ENCODE results near the gene GSE1.
A peak's percentile ranks its signal among the peaks of the same experiment; 100 is the strongest.

Gene GSE1

GRCh38 chr16:85594978-85595661 is 18.0 kb upstream of the GSE1 start:
- FAIRE-seq: no peak
- TF ChIP-seq POLR2AphosphoS5 (IDR thresholded peaks at IDR 0.05; ENCODE audit: low read depth, low read length): no peak
- TF ChIP-seq TAF1 (IDR thresholded peaks at IDR 0.05; ENCODE audit: low read depth, low read length): no peak
- no peak for TF ChIP-seq POU2F2 (IDR thresholded peaks at IDR 0.05; ENCODE audit: low read depth, low read length)
- no peak for TF ChIP-seq PAX5 (IDR thresholded peaks at IDR 0.05; ENCODE audit: insufficient read depth, low read length, severe bottlenecking)
- no peak for TF ChIP-seq POLR2A (IDR thresholded peaks at IDR 0.05; ENCODE audit: low read depth, low read length)
- TF ChIP-seq SPI1 (IDR thresholded peaks at IDR 0.05; ENCODE audit: low read depth, low read length): no peak
- DNase-seq (ENCODE audit: insufficient read length, low spot score): no peak

GRCh38 chr16:85595812-85596502 is 17.2 kb upstream of the GSE1 start:
- DNase-seq (ENCODE audit: insufficient read length, low spot score) (no peak), FAIRE-seq (no peak)
- no peak for TF ChIP-seq SPI1 (IDR thresholded peaks at IDR 0.05; ENCODE audit: low read depth, low read length)
- TF ChIP-seq POLR2A (IDR thresholded peaks at IDR 0.05; ENCODE audit: low read depth, low read length): no peak
- TF ChIP-seq POU2F2 (IDR thresholded peaks at IDR 0.05; ENCODE audit: low read depth, low read length): no peak
- no peak for TF ChIP-seq PAX5 (IDR thresholded peaks at IDR 0.05; ENCODE audit: insufficient read depth, low read length, severe bottlenecking)
- TF ChIP-seq POLR2AphosphoS5 (IDR thresholded peaks at IDR 0.05; ENCODE audit: low read depth, low read length): no peak
- TF ChIP-seq TAF1 (IDR thresholded peaks at IDR 0.05; ENCODE audit: low read depth, low read length): no peak

- DNase-seq (ENCODE audit: insufficient read length, low spot score) (no peak), FAIRE-seq (no peak)
- TF ChIP-seq POLR2AphosphoS5 (IDR thresholded peaks at IDR 0.05; ENCODE audit: low read depth, low read length): no peak
- TF ChIP-seq SPI1 (IDR thresholded peaks at IDR 0.05; ENCODE audit: low read depth, low read length): no peak
- no peak for TF ChIP-seq PAX5 (IDR thresholded peaks at IDR 0.05; ENCODE audit: insufficient read depth, low read length, severe bottlenecking)
- no peak for TF ChIP-seq POU2F2 (IDR thresholded peaks at IDR 0.05; ENCODE audit: low read depth, low read length)
- no peak for TF ChIP-seq POLR2A (IDR thresholded peaks at IDR 0.05; ENCODE audit: low read depth, low read length)
- TF ChIP-seq TAF1 (IDR thresholded peaks at IDR 0.05; ENCODE audit: low read depth, low read length): no peak
Observed at GRCh38 chr16:85598141-85598540, 15.0 kb upstream of the GSE1 start.

GRCh38 chr16:85600078-85600477 is 13.0 kb upstream of the GSE1 start:
- DNase-seq (ENCODE audit: insufficient read length, low spot score) (no peak), FAIRE-seq (peak; percentile 43)
- TF ChIP-seq POLR2AphosphoS5 (IDR thresholded peaks at IDR 0.05; ENCODE audit: low read depth, low read length) (no peak), SPI1 (IDR thresholded peaks at IDR 0.05; ENCODE audit: low read depth, low read length) (no peak), TAF1 (IDR thresholded peaks at IDR 0.05; ENCODE audit: low read depth, low read length) (no peak), POLR2A (IDR thresholded peaks at IDR 0.05; ENCODE audit: low read depth, low read length) (no peak), POU2F2 (IDR thresholded peaks at IDR 0.05; ENCODE audit: low read depth, low read length) (no peak), PAX5 (IDR thresholded peaks at IDR 0.05; ENCODE audit: insufficient read depth, low read length, severe bottlenecking) (no peak)

GRCh38 chr16:85600530-85601271 is 12.4 kb upstream of the GSE1 start:
- TF ChIP-seq POU2F2 (IDR thresholded peaks at IDR 0.05; ENCODE audit: low read depth, low read length): no peak
- TF ChIP-seq SPI1 (IDR thresholded peaks at IDR 0.05; ENCODE audit: low read depth, low read length): no peak
- no peak for TF ChIP-seq POLR2A (IDR thresholded peaks at IDR 0.05; ENCODE audit: low read depth, low read length)
- no peak for TF ChIP-seq POLR2AphosphoS5 (IDR thresholded peaks at IDR 0.05; ENCODE audit: low read depth, low read length)
- TF ChIP-seq PAX5 (IDR thresholded peaks at IDR 0.05; ENCODE audit: insufficient read depth, low read length, severe bottlenecking): no peak
- no peak for TF ChIP-seq TAF1 (IDR thresholded peaks at IDR 0.05; ENCODE audit: low read depth, low read length)
- no peak for DNase-seq (ENCODE audit: insufficient read length, low spot score)
- FAIRE-seq: no peak

GRCh38 chr16:85601272-85601639 is 11.9 kb upstream of the GSE1 start:
- TF ChIP-seq POLR2A (IDR thresholded peaks at IDR 0.05; ENCODE audit: low read depth, low read length): no peak
- TF ChIP-seq PAX5 (IDR thresholded peaks at IDR 0.05; ENCODE audit: insufficient read depth, low read length, severe bottlenecking): no peak
- TF ChIP-seq POLR2AphosphoS5 (IDR thresholded peaks at IDR 0.05; ENCODE audit: low read depth, low read length): no peak
- no peak for TF ChIP-seq POU2F2 (IDR thresholded peaks at IDR 0.05; ENCODE audit: low read depth, low read length)
- no peak for TF ChIP-seq TAF1 (IDR thresholded peaks at IDR 0.05; ENCODE audit: low read depth, low read length)
- no peak for TF ChIP-seq SPI1 (IDR thresholded peaks at IDR 0.05; ENCODE audit: low read depth, low read length)
- no peak for FAIRE-seq
- DNase-seq (ENCODE audit: insufficient read length, low spot score): no peak

- TF ChIP-seq PAX5 (IDR thresholded peaks at IDR 0.05; ENCODE audit: insufficient read depth, low read length, severe bottlenecking) (no peak), TAF1 (IDR thresholded peaks at IDR 0.05; ENCODE audit: low read depth, low read length) (no peak), POLR2AphosphoS5 (IDR thresholded peaks at IDR 0.05; ENCODE audit: low read depth, low read length) (no peak), SPI1 (IDR thresholded peaks at IDR 0.05; ENCODE audit: low read depth, low read length) (no peak), POLR2A (IDR thresholded peaks at IDR 0.05; ENCODE audit: low read depth, low read length) (no peak), POU2F2 (IDR thresholded peaks at IDR 0.05; ENCODE audit: low read depth, low read length) (no peak)
- no peak for DNase-seq (ENCODE audit: insufficient read length, low spot score)
- FAIRE-seq: no peak
Observed at GRCh38 chr16:85601730-85602401, 11.3 kb upstream of the GSE1 start.

- FAIRE-seq: peak; percentile 85
- TF ChIP-seq POLR2AphosphoS5 (IDR thresholded peaks at IDR 0.05; ENCODE audit: low read depth, low read length): no peak
- TF ChIP-seq POLR2A (IDR thresholded peaks at IDR 0.05; ENCODE audit: low read depth, low read length): no peak
- no peak for TF ChIP-seq TAF1 (IDR thresholded peaks at IDR 0.05; ENCODE audit: low read depth, low read length)
- TF ChIP-seq SPI1 (IDR thresholded peaks at IDR 0.05; ENCODE audit: low read depth, low read length): no peak
- TF ChIP-seq POU2F2 (IDR thresholded peaks at IDR 0.05; ENCODE audit: low read depth, low read length): no peak
- TF ChIP-seq PAX5 (IDR thresholded peaks at IDR 0.05; ENCODE audit: insufficient read depth, low read length, severe bottlenecking): no peak
- no peak for DNase-seq (ENCODE audit: insufficient read length, low spot score)
Observed at GRCh38 chr16:85602402-85603202, 10.5 kb upstream of the GSE1 start.
